Measurements from ENCODE around the gene TFAP2C.
"Not testable (repeated sequence)": the region's sequence is repeated elsewhere in the genome, so short reads cannot be mapped to it uniquely, and the experiment has no call there.

Gene TFAP2C

GRCh38 chr20:56617489-56617888 lies 11.6 kb upstream of the TFAP2C start:
- DNase-seq: no peak

GRCh38 chr20:56621730-56622129 lies 7.4 kb upstream of the TFAP2C start:
- DNase-seq: no peak

- not testable (repeated sequence) for DNase-seq
Observed at GRCh38 chr20:56623930-56624329, 5.2 kb upstream of the TFAP2C start.

GRCh38 chr20:56624786-56625681 lies 4.1 kb upstream of the TFAP2C start:
- DNase-seq: no peak

- no peak for DNase-seq
Observed at GRCh38 chr20:56625837-56626236, 3.3 kb upstream of the TFAP2C start.

GRCh38 chr20:56626367-56627121 lies 2.6 kb upstream of the TFAP2C start:
- DNase-seq: no peak

- no peak for DNase-seq
Observed at GRCh38 chr20:56627122-56628014, 1.7 kb upstream of the TFAP2C start.

- DNase-seq: no peak
Observed at GRCh38 chr20:56628015-56628872, 862 bp upstream of the TFAP2C start.

- DNase-seq: no peak
Observed at GRCh38 chr20:56629464-56630085, 469 bp downstream of the TFAP2C start.

- DNase-seq: no peak
Observed at GRCh38 chr20:56630086-56630493, 984 bp downstream of the TFAP2C start.

- DNase-seq: no peak
Observed at GRCh38 chr20:56630506-56631317, 1.6 kb downstream of the TFAP2C start.

GRCh38 chr20:56631318-56631989 lies 2.3 kb downstream of the TFAP2C start:
- DNase-seq: no peak

- DNase-seq: no peak
Observed at GRCh38 chr20:56631990-56632327, 2.9 kb downstream of the TFAP2C start.

- no peak for DNase-seq
Observed at GRCh38 chr20:56634307-56634706, 5.2 kb downstream of the TFAP2C start.

- no peak for DNase-seq
Observed at GRCh38 chr20:56634735-56635385, 5.8 kb downstream of the TFAP2C start.

GRCh38 chr20:56636716-56637115 lies 7.6 kb downstream of the TFAP2C start:
- no peak for DNase-seq

- no peak for DNase-seq
Observed at GRCh38 chr20:56637576-56637975, 8.5 kb downstream of the TFAP2C start.

GRCh38 chr20:56646599-56646998 lies 17.5 kb downstream of the TFAP2C start:
- no peak for DNase-seq

GRCh38 chr20:56653211-56653610 lies 24.1 kb downstream of the TFAP2C start:
- DNase-seq: no peak

GRCh38 chr20:56656632-56657031 lies 27.5 kb downstream of the TFAP2C start:
- no peak for DNase-seq
